SU-DHL-6 (cell line): Measurements from ENCODE around the gene TP53AIP1.

ENCODE experiments used
- H2AFZ ChIP-seq: fragments of 200-600 bp; sonication (generic); 2 replicates; pipeline ENCODE4 v1.6.1; 2014; ENCODE audit warnings: low read depth, mild to moderate bottlenecking, moderate library complexity, mixed read lengths, antibody characterized with exemption, low read length; ENCODE audit not compliant: severe bottlenecking
- H3F3A ChIP-seq: fragments of 200-600 bp; shearing (Covaris generic); 2 replicates; pipeline ENCODE4 v1.6.0; 2016; ENCODE audit warnings: antibody characterized with exemption, mild to moderate bottlenecking; ENCODE audit not compliant: insufficient read depth
- H3K27ac ChIP-seq: fragments of 200-600 bp; sonication (generic); 2 replicates; pipeline ENCODE4 v1.5.1; 2016; ENCODE audit warnings: low read depth, mild to moderate bottlenecking, low read length, moderate library complexity, mixed read lengths
- H3K27me3 ChIP-seq: fragments of 200-600 bp; sonication (generic), shearing (Covaris generic); 2 replicates; pipeline ENCODE4 v1.6.0; 2014; ENCODE audit warnings: mild to moderate bottlenecking, low read length
- H3K36me3 ChIP-seq: fragments of 200-600 bp; sonication (generic); 2 replicates; pipeline ENCODE4 v1.6.1; 2014; ENCODE audit warnings: mild to moderate bottlenecking, low read length, mixed read lengths
- H3K4me2 ChIP-seq: fragments of 300-600, 200-600 bp; shearing (Covaris generic), sonication (generic); 2 replicates; pipeline ENCODE4 v1.6.0; 2014; ENCODE audit warnings: low read length, low read depth, mild to moderate bottlenecking; ENCODE audit not compliant: poor library complexity, severe bottlenecking
- H3K4me3 ChIP-seq: fragments of 200-600 bp; sonication (generic); 2 replicates; pipeline ENCODE4 v1.5.1; 2014; ENCODE audit warnings: antibody characterized with exemption, low read length, mild to moderate bottlenecking, mixed read lengths; ENCODE audit not compliant: insufficient read depth, poor library complexity, severe bottlenecking
- H3K79me2 ChIP-seq: fragments of 200-600 bp; sonication (generic); 2 replicates; pipeline ENCODE4 v1.6.1; 2014; ENCODE audit warnings: mild to moderate bottlenecking, low read length, moderate library complexity; ENCODE audit not compliant: insufficient read depth
- H3K9ac ChIP-seq: fragments of 200-600 bp; sonication (generic); 2 replicates; pipeline ENCODE4 v1.7.0; 2014; ENCODE audit warnings: mild to moderate bottlenecking, low read length
- H3K9me2 ChIP-seq: fragments of 200-600 bp; sonication (generic); replicated peaks from 2 replicates; pipeline ENCODE4 v1.6.1; 2014; ENCODE audit warnings: low read length; ENCODE audit not compliant: insufficient read depth
- H3K9me3 ChIP-seq: fragments of 200-600 bp; sonication (generic); 2 replicates; pipeline ENCODE4 v1.6.1; 2014; ENCODE audit warnings: low read length, mixed read lengths; ENCODE audit not compliant: insufficient read depth
- H4K20me1 ChIP-seq: fragments of 200-600 bp; sonication (generic); 2 replicates; pipeline ENCODE4 v1.6.1; 2014; ENCODE audit warnings: low read depth, mild to moderate bottlenecking, antibody characterized with exemption, low read length, moderate library complexity, mixed read lengths
- CTCF ChIP-seq: fragments of 200-600 bp; sonication (generic); IDR thresholded peaks from one replicate; pipeline ENCODE4 v1.5.1; 2017; ENCODE audit warnings: antibody characterized with exemption, mild to moderate bottlenecking, low read length, moderate library complexity; ENCODE audit not compliant: insufficient read depth, poor library complexity, severe bottlenecking
- EZH2phosphoT487 ChIP-seq: fragments of 200-600 bp; sonication (generic), shearing (Covaris generic); conservative IDR thresholded peaks from 2 replicates; pipeline ENCODE4 v1.6.1; 2018; ENCODE audit warnings: mild to moderate bottlenecking, antibody characterized with exemption, low read length, moderate library complexity, mixed read lengths

The TP53AIP1 gene

DNA sequence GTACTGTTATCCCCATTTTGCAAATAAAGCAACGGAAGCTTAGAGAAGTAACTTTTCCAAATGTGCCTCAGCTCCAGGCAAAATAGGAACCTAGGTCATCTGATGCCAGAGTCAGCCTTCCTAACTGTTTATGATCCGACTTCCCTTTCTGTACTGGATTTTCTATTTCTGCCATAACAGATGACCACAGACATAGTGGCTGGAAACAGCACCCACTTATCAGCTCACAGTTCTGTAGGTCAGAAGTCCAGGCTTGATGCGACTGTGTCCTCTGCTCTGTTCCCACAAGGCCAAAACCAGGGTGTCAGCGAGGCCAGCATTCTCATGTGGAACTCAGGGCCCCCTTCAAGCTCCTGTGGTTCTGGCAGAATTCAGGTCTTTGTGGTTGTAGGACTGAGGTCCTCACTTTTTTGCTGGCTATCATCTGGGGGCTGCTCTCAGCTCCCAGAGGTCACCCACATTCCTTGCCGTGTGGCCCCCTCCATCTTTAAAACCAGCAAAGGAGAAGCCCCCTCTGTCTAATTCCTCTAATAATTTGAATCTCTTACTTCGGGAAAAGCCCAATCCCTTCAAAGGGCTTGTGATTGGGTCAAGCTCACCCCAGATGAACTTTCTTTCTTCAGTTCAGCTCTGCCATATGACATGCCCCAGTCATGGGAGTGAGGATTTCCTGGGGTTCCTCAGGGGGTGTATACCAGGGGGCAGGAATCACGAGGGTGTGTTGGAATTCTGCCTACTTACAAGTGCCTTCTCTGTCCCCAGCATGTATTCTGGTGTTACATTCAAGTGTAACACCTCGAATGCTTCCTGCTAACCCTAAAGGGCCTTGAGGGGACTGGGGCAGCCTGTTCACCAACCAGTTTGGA is 36.3 kb downstream of the TP53AIP1 start:
- no peak overlapping the region for H3K9ac ChIP-seq
- no peak overlapping the region for H3K4me3 ChIP-seq
- H4K20me1 ChIP-seq = no peaks in the 10 kb centered on the region
- no peak overlapping the region for H3K27ac ChIP-seq
- no peaks in the 10 kb centered on the region for H3F3A ChIP-seq
- no peak for TF ChIP-seq EZH2phosphoT487
- H3K9me2 ChIP-seq = no peaks in the 10 kb centered on the region
- H3K4me2 ChIP-seq = no peak overlapping the region
- no peaks in the 10 kb centered on the region for H3K79me2 ChIP-seq
- H3K27me3 ChIP-seq = no peaks in the 10 kb centered on the region
- H3K36me3 ChIP-seq = no peaks in the 10 kb centered on the region
- no peak overlapping the region for H2AFZ ChIP-seq
- no peaks in the 10 kb centered on the region for H3K9me3 ChIP-seq

- Histone ChIP-seq H2AFZ (no peak overlapping the region), H3F3A (no peaks in the 10 kb centered on the region), H3K9me3 (no peaks in the 10 kb centered on the region), H3K27me3 (no peaks in the 10 kb centered on the region), H3K27ac (no peak overlapping the region), H3K9me2 (no peaks in the 10 kb centered on the region), H3K4me2 (no peak overlapping the region), H3K36me3 (no peaks in the 10 kb centered on the region), H3K79me2 (no peaks in the 10 kb centered on the region), H3K4me3 (no peak overlapping the region), H3K9ac (no peak overlapping the region), H4K20me1 (no peaks in the 10 kb centered on the region)
- TF ChIP-seq CTCF (no peak), EZH2phosphoT487 (no peak)
Measured at GRCh38 chr11:128905345-128906184, 37.1 kb downstream of the TP53AIP1 start.

DNA sequence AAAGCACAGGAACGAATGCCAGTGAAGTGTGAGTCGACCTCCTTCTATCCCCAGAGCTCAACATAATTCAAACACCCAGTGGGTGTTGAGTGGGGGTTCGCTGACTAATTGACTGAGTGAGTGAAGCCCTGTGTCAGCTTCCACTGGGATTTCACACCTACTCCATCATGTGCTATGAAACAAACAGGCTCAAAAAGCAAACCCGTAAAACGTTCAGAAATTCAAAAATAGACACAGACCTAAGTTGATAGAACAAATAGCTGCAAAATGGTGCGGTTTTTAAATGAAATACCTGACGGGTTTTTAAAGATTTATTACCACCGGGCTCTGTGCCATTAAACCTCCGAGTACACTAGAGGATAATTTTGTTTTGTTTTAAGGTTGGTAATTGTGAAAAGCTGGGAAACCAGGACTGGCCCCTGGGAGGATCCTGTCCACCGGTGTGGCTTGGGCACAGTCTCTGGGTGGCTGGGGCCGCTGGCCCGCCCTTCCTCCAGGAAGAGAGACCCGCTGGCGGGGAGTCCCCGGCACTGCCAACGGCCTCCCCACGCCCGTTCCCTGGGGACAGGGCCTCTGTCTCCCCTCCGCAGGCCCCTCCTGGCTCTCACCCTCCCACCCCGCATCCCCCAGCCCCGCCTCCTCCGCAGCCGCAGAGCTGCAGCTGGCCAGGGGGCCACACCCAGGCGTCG is 37.9 kb downstream of the TP53AIP1 start:
- Histone ChIP-seq H3K27ac (no peak overlapping the region), H3K4me3 (no peak overlapping the region), H3K9ac (no peak overlapping the region), H4K20me1 (no peaks in the 10 kb centered on the region), H3K9me2 (no peaks in the 10 kb centered on the region), H3K4me2 (no peak overlapping the region), H3K27me3 (no peaks in the 10 kb centered on the region), H3F3A (no peaks in the 10 kb centered on the region), H3K9me3 (no peaks in the 10 kb centered on the region), H3K36me3 (no peaks in the 10 kb centered on the region), H2AFZ (no peak overlapping the region), H3K79me2 (no peaks in the 10 kb centered on the region)
- TF ChIP-seq CTCF (no peak), EZH2phosphoT487 (no peak)
